SJSA1 (cell line): ENCODE data around the gene KDM4C. TPM values are rescaled to one million over a fixed set of nuclear protein-coding genes. Genes with fewer than 3 reads are reported as not detected.

Experiments used
- DNase-seq, 2 experiments: peaks; one replicate each; pipeline ENCODE4 v3.0.0-alpha.2; 2015 to 2020; ENCODE audit warnings: low spot score in 2 of 2, low read depth in 1 of 2
- H3K27ac ChIP-seq: fragments of 250-450 bp; sonication (Bioruptor Pico); 2 replicates; pipeline ENCODE4 v1.5.1; 2020; ENCODE audit warnings: mild to moderate bottlenecking, moderate library complexity
- H3K27me3 ChIP-seq: fragments of 250-450 bp; sonication (Bioruptor Pico); replicated peaks from 2 replicates; pipeline ENCODE4 v1.5.1; 2020; ENCODE audit warnings: mild to moderate bottlenecking, moderate library complexity
- H3K36me3 ChIP-seq: fragments of 250-450 bp; sonication (Bioruptor Pico); 2 replicates; pipeline ENCODE4 v1.5.1; 2020; ENCODE audit warnings: mild to moderate bottlenecking
- H3K4me1 ChIP-seq: fragments of 250-450 bp; sonication (Bioruptor Pico); replicated peaks from 2 replicates; pipeline ENCODE4 v1.6.1; 2021; ENCODE audit warnings: mild to moderate bottlenecking
- H3K4me3 ChIP-seq: fragments of 250-450 bp; sonication (Bioruptor Pico); 2 replicates; pipeline ENCODE4 v1.5.1; 2020; ENCODE audit warnings: mild to moderate bottlenecking
- H3K9me3 ChIP-seq: fragments of 250-450 bp; sonication (Bioruptor Pico); replicated peaks from 2 replicates; pipeline ENCODE4 v1.5.1; 2020; ENCODE audit warnings: mild to moderate bottlenecking
- total RNA-seq: library from RNA; depleted of rRNA; stranded (reverse); fragments of >200 nt; shearing (Covaris generic); gene quantifications from 2 replicates; pipeline ENCODE4 v1.2.3, GENCODE V29; 2014

Gene KDM4C
- total RNA-seq, 1 experiment from 2014 or later: 5.1 TPM

GRCh38 chr9:7111413-7111812 is 353.6 kb downstream of the KDM4C start:
- Histone ChIP-seq H3K27me3 (no peaks in the 10 kb centered on the region), H3K9me3 (no peaks in the 10 kb centered on the region), H3K4me3 (no peak overlapping the region), H3K27ac (no peak overlapping the region), H3K36me3 (no peaks in the 10 kb centered on the region), H3K4me1 (no peaks in the 10 kb centered on the region)
- no peak for DNase-seq

DNA sequence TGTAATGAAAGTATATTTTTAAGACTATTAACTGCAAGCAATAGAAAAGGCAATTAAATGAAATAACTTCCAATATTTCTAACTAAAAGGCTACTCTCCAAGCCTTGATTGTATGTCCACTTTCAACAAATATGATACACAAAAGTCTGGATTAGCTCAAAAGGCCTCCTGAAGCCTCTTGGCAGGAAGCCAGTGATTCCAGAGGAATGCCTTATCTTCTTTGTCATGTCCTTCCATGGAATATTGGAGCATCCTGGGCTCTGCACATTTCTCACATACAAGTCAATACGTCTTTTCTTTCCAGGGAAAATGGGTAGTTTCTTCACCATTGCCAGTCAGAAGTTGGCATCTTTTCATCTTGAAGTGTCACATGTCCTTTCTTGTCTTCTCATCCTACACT is 357.8 kb downstream of the KDM4C start:
- Histone ChIP-seq H3K4me3 (no peak overlapping the region), H3K27me3 (no peaks in the 10 kb centered on the region), H3K4me1 (no peaks in the 10 kb centered on the region), H3K9me3 (no peaks in the 10 kb centered on the region), H3K36me3 (no peaks in the 10 kb centered on the region), H3K27ac (no peak overlapping the region)
- DNase-seq: no peak

DNA sequence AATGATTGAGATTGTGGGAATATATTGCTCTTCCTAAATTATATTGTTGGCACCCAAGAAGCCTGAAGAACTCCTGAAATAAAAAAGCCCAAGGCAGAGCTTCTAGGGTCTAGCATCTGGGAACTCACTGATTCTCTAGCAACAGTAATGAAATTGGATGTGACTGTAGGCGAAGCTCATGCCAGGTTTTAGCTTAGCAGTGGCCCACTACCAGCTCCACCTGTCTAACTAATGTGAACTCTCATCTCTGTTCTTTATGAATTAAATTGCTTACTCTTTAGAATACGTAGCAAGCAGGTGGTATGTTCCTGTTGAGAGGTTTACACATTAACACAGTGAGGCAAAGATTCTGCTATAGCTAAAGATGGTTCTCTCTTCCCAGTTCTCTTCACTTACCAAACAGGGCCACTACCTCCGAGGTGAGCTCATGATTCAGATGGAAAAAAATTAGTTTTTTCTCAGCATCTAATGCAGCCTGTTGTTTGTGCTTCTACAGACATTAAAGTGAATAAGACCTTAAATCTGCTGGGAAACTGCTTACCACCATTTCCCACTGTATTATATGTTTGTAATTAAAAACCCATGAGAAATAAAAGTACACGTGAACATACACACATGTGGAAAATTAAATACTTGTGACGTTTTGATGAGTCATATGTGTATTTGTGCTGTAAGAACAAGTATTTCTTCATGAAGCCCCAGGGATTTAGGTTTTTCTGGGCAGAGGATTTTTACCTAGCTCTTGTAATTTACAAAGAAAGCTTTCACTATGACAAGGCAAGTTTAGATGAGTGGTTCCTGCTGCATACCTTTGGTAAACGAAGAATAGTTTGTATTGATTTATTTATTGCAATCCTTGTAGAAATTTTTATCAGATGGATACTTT is 360.1 kb downstream of the KDM4C start:
- Histone ChIP-seq H3K27ac (no peak overlapping the region), H3K36me3 (no peaks in the 10 kb centered on the region)
- DNase-seq: no peak

GRCh38 chr9:7118633-7119032 is 360.9 kb downstream of the KDM4C start:
- DNase-seq: no peak
- Histone ChIP-seq H3K4me1 (no peaks in the 10 kb centered on the region), H3K9me3 (no peaks in the 10 kb centered on the region), H3K36me3 (no peaks in the 10 kb centered on the region), H3K27me3 (no peaks in the 10 kb centered on the region), H3K27ac (no peak overlapping the region), H3K4me3 (no peak overlapping the region)

More for the DNA sequence above, 360.1 kb downstream of the KDM4C start:
- Histone ChIP-seq H3K4me1 (no peaks in the 10 kb centered on the region), H3K27me3 (no peaks in the 10 kb centered on the region), H3K9me3 (no peaks in the 10 kb centered on the region), H3K4me3 (no peak overlapping the region)

- Histone ChIP-seq H3K9me3 (no peaks in the 10 kb centered on the region), H3K4me3 (no peak overlapping the region), H3K4me1 (no peaks in the 10 kb centered on the region), H3K27ac (no peak overlapping the region), H3K36me3 (no peaks in the 10 kb centered on the region), H3K27me3 (no peaks in the 10 kb centered on the region)
- DNase-seq: no peak
Observed at GRCh38 chr9:7119612-7120011, 361.8 kb downstream of the KDM4C start.

GRCh38 chr9:7121055-7121454 is 363.3 kb downstream of the KDM4C start:
- H3K27me3 ChIP-seq: no peaks in the 10 kb centered on the region
- no peak overlapping the region for H3K4me3 ChIP-seq
- H3K9me3 ChIP-seq: no peaks in the 10 kb centered on the region
- H3K36me3 ChIP-seq: no peaks in the 10 kb centered on the region
- DNase-seq: no peak
- H3K27ac ChIP-seq: no peak overlapping the region
- no peaks in the 10 kb centered on the region for H3K4me1 ChIP-seq

DNA sequence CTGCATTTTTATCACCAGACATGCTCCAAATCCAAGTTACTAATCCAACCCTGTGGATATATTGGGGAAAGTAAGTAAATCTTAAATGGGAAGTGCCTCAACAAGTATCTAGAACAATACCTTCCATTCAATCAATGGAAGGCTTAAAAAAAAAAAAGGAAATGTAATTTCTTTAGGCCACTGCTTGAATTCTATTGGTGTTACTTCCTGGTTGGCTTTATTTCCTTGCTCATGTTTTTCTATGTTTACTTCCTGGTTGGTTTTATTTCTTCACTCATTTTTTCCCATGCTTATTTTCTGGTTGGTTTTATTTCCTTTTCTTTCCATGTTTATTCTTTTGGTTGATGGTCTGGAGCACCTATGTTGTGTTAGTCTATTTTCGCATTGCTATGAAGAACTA is 363.9 kb downstream of the KDM4C start:
- no peaks in the 10 kb centered on the region for H3K27me3 ChIP-seq
- no peaks in the 10 kb centered on the region for H3K4me1 ChIP-seq
- H3K27ac ChIP-seq: no peak overlapping the region
- H3K4me3 ChIP-seq: no peak overlapping the region
- no peaks in the 10 kb centered on the region for H3K9me3 ChIP-seq
- H3K36me3 ChIP-seq: no peaks in the 10 kb centered on the region
- no peak for DNase-seq

DNA sequence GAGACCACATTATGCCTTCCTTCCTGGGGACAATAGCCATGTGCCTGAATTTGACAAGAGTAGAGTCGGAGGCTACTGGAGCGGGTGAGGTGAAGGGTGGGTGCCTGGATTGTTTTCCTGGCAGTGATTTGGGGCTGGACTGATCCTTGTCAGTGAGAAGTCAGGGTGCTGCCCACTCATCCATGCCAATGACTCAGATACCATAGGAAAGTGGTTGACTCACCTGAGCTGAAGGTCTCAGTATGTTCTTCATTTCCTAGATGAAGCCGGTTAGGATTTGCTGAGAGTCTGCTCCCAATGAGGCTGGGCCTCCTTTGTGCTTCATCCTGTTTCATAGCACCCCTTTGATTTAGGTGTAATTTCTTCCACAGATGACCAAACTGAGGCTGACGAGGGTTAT is 366.0 kb downstream of the KDM4C start:
- Histone ChIP-seq H3K27ac (no peak overlapping the region), H3K27me3 (no peaks in the 10 kb centered on the region), H3K4me3 (no peak overlapping the region), H3K9me3 (no peaks in the 10 kb centered on the region), H3K4me1 (no peaks in the 10 kb centered on the region), H3K36me3 (no peaks in the 10 kb centered on the region)
- no peak for DNase-seq

- DNase-seq: no peak
- no peaks in the 10 kb centered on the region for H3K9me3 ChIP-seq
- H3K36me3 ChIP-seq: no peaks in the 10 kb centered on the region
- H3K4me3 ChIP-seq: no peak overlapping the region
- no peaks in the 10 kb centered on the region for H3K4me1 ChIP-seq
- H3K27ac ChIP-seq: no peak overlapping the region
- H3K27me3 ChIP-seq: no peaks in the 10 kb centered on the region
Observed at GRCh38 chr9:7125231-7125630, 367.5 kb downstream of the KDM4C start.

DNA sequence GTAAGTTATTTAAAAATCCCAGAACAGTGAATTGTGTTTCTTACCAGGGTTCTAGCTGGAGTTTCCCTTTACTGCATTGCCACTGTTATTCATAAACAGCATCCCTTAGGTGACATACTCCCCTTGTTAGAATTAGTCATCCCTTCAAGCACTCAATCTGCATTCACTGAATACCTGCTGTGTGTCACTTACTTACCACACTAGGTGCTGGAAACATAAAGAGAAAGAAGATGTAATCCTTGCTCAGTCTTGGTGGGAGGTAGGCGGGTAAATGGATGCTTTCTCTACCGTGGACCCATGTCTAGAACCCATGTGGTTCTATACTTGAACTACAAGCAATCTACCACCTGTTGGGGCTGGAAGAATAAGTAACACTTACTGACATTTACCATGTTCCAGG is 371.6 kb downstream of the KDM4C start:
- DNase-seq: no peak
- Histone ChIP-seq H3K4me3 (no peak overlapping the region), H3K9me3 (no peaks in the 10 kb centered on the region), H3K27me3 (no peaks in the 10 kb centered on the region), H3K4me1 (no peaks in the 10 kb centered on the region), H3K27ac (no peak overlapping the region), H3K36me3 (no peaks in the 10 kb centered on the region)

- DNase-seq: no peak
- no peaks in the 10 kb centered on the region for H3K36me3 ChIP-seq
- no peaks in the 10 kb centered on the region for H3K9me3 ChIP-seq
- H3K4me3 ChIP-seq: no peak overlapping the region
- H3K4me1 ChIP-seq: no peaks in the 10 kb centered on the region
- H3K27ac ChIP-seq: no peak overlapping the region
- no peaks in the 10 kb centered on the region for H3K27me3 ChIP-seq
Observed at GRCh38 chr9:7130266-7130820, 372.6 kb downstream of the KDM4C start.

- Histone ChIP-seq H3K4me3 (no peak overlapping the region), H3K36me3 (no peaks in the 10 kb centered on the region), H3K9me3 (no peaks in the 10 kb centered on the region), H3K4me1 (no peaks in the 10 kb centered on the region), H3K27ac (no peak overlapping the region), H3K27me3 (no peaks in the 10 kb centered on the region)
- no peak for DNase-seq
Observed at GRCh38 chr9:7132605-7133004, 374.8 kb downstream of the KDM4C start.

DNA sequence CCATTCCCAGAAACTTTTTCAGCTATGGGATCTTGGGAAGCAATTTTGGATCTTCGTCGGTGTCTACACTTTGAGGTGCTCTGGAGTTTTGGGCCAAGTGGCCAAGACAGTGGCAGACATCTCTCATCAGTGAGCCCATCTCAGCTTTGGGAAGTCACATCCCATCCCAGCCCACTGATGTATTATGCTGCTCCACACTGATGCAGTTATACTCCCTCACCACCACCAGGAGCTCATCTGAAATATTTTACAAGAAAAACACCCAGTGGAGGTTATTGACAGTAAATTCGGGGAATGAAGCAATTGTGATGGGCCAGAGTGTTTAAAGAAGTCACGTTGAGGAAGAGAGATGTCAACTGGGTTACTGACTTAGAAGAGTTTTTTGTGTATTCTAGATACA is 378.0 kb downstream of the KDM4C start:
- no peaks in the 10 kb centered on the region for H3K9me3 ChIP-seq
- no peaks in the 10 kb centered on the region for H3K4me1 ChIP-seq
- H3K27me3 ChIP-seq: no peaks in the 10 kb centered on the region
- no peak overlapping the region for H3K4me3 ChIP-seq
- H3K27ac ChIP-seq: no peak overlapping the region
- H3K36me3 ChIP-seq: no peaks in the 10 kb centered on the region
- no peak for DNase-seq

- no peak overlapping the region for H3K27ac ChIP-seq
- no peaks in the 10 kb centered on the region for H3K4me1 ChIP-seq
- H3K9me3 ChIP-seq: no peaks in the 10 kb centered on the region
- no peak overlapping the region for H3K4me3 ChIP-seq
- no peak for DNase-seq
- no peaks in the 10 kb centered on the region for H3K36me3 ChIP-seq
- H3K27me3 ChIP-seq: no peaks in the 10 kb centered on the region
Observed at GRCh38 chr9:7137040-7137439, 379.3 kb downstream of the KDM4C start.
